ENCODE data around the gene WWC2.

The WWC2 gene

GRCh38 chr4:183329954-183330742, 231.1 kb downstream of the WWC2 start:
- no peak for DNase-seq (ENCODE audit: low read depth in 3 of 3)

GRCh38 chr4:183330841-183331240, 231.8 kb downstream of the WWC2 start:
- no peak for DNase-seq (ENCODE audit: low read depth in 3 of 3)

GRCh38 chr4:183332447-183332846, 233.4 kb downstream of the WWC2 start:
- no peak for DNase-seq (ENCODE audit: low read depth in 3 of 3)

- no peak for DNase-seq (ENCODE audit: low read depth in 3 of 3)
Observed at GRCh38 chr4:183333202-183333601, 234.1 kb downstream of the WWC2 start.

- DNase-seq (ENCODE audit: low read depth in 3 of 3): no peak
Observed at GRCh38 chr4:183333983-183334382, 234.9 kb downstream of the WWC2 start.

- DNase-seq (ENCODE audit: low read depth in 3 of 3): no peak
Observed at GRCh38 chr4:183335369-183335940, 236.4 kb downstream of the WWC2 start.

- DNase-seq (ENCODE audit: low read depth in 3 of 3): no peak
Observed at GRCh38 chr4:183337349-183337748, 238.3 kb downstream of the WWC2 start.

- DNase-seq (ENCODE audit: low read depth in 3 of 3): no peak
Observed at GRCh38 chr4:183337833-183338232, 238.8 kb downstream of the WWC2 start.

- no peak for DNase-seq (ENCODE audit: low read depth in 3 of 3)
Observed at GRCh38 chr4:183342541-183343533, 243.8 kb downstream of the WWC2 start.

GRCh38 chr4:183343730-183344129, 244.7 kb downstream of the WWC2 start:
- no peak for DNase-seq (ENCODE audit: low read depth in 3 of 3)

- no peak for DNase-seq (ENCODE audit: low read depth in 3 of 3)
Observed at GRCh38 chr4:183344523-183345255, 245.6 kb downstream of the WWC2 start.

GRCh38 chr4:183345261-183345660, 246.2 kb downstream of the WWC2 start:
- DNase-seq (ENCODE audit: low read depth in 3 of 3): no peak

- no peak for DNase-seq (ENCODE audit: low read depth in 3 of 3)
Observed at GRCh38 chr4:183347146-183347545, 248.1 kb downstream of the WWC2 start.

- DNase-seq (ENCODE audit: low read depth in 3 of 3): no peak
Observed at GRCh38 chr4:183347566-183347965, 248.5 kb downstream of the WWC2 start.

GRCh38 chr4:183348136-183348535, 249.1 kb downstream of the WWC2 start:
- no peak for DNase-seq (ENCODE audit: low read depth in 3 of 3)

- peak; percentile 17 to 40 (median 17) for DNase-seq (ENCODE audit: low read depth in 3 of 3)
Observed at GRCh38 chr4:183348706-183349659, 249.9 kb downstream of the WWC2 start.

GRCh38 chr4:183349673-183350072, 250.6 kb downstream of the WWC2 start:
- DNase-seq (ENCODE audit: low read depth in 3 of 3): no peak

- no peak for DNase-seq (ENCODE audit: low read depth in 3 of 3)
Observed at GRCh38 chr4:183350317-183351071, 251.4 kb downstream of the WWC2 start.

GRCh38 chr4:183352546-183352945, 253.5 kb downstream of the WWC2 start:
- no peak for DNase-seq (ENCODE audit: low read depth in 3 of 3)

- no peak for DNase-seq (ENCODE audit: low read depth in 3 of 3)
Observed at GRCh38 chr4:183353557-183353956, 254.5 kb downstream of the WWC2 start.

Data from stimulated activated CD4-positive, alpha-beta T cell treated with anti-CD3 and anti-CD28 coated beads, TNF-alpha, amount 100 ng/mL, for 48 hours (primary cell).